Keratinocyte (primary cell): ENCODE results near the gene PPARGC1A. TPM values are rescaled to one million over a fixed set of nuclear protein-coding genes. Genes with fewer than 3 reads are reported as not detected.

Experiments used
- DNase-seq: peaks from one replicate; pipeline ENCODE4 v3.0.0-alpha.2; 2011; ENCODE audit warnings: low read depth, missing footprints, low spot score
- FAIRE-seq: peaks from 2 replicates; lab custom pipeline; 2011; peaks lifted over from hg19 to GRCh38; lab: Jason Lieb, UNC
- H2AFZ ChIP-seq: 2 replicates; pipeline ENCODE4 v1.6.0; 2012; ENCODE audit warnings: low read length, control low read depth, inconsistent platforms; ENCODE audit not compliant: control insufficient read depth
- H3K27ac ChIP-seq: 2 replicates; pipeline ENCODE4 v1.5.1; 2011; ENCODE audit warnings: low read length; ENCODE audit not compliant: control insufficient read depth, insufficient read depth
- H3K27me3 ChIP-seq: 3 replicates; pipeline ENCODE4 v1.6.0; 2011; ENCODE audit warnings: low read length; ENCODE audit not compliant: control insufficient read depth, insufficient read depth; ENCODE audit errors: extremely low read depth
- H3K36me3 ChIP-seq, 2 experiments: 2 replicates in 1 of 2; 3 replicates in 1 of 2; pipeline ENCODE4 v1.5.1; 2011; ENCODE audit warnings: low read length in 2 of 2, mild to moderate bottlenecking in 1 of 2; ENCODE audit not compliant: control insufficient read depth in 2 of 2, insufficient read depth in 2 of 2; ENCODE audit errors: extremely low read depth in 1 of 2
- H3K4me1 ChIP-seq: 3 replicates; pipeline ENCODE4 v1.5.1; 2011; ENCODE audit warnings: low read length; ENCODE audit not compliant: control insufficient read depth, insufficient read depth; ENCODE audit errors: extremely low read depth
- H3K4me2 ChIP-seq: 3 replicates; pipeline ENCODE4 v1.6.0; 2011; ENCODE audit warnings: low read depth, low read length; ENCODE audit not compliant: control insufficient read depth, insufficient read depth; ENCODE audit errors: extremely low read depth
- H3K4me3 ChIP-seq, 3 experiments: fragments of 200-600 bp in 1 of 3; sonication (generic) in 1 of 3; 2 replicates in 2 of 3; 3 replicates in 1 of 3; pipeline ENCODE4 v1.5.1; 2011 to 2016; ENCODE audit warnings: low read length in 3 of 3, mild to moderate bottlenecking in 3 of 3, control low read depth in 2 of 3, inconsistent platforms in 1 of 3, low read depth in 1 of 3, mixed read lengths in 1 of 3, mixed run types in 1 of 3, moderate library complexity in 1 of 3; ENCODE audit not compliant: control insufficient read depth in 2 of 3, insufficient read depth in 2 of 3; ENCODE audit errors: extremely low read depth in 1 of 3
- H3K79me2 ChIP-seq: 2 replicates; pipeline ENCODE4 v1.6.0; 2012; ENCODE audit warnings: low read length; ENCODE audit not compliant: control insufficient read depth, insufficient read depth
- H3K9ac ChIP-seq: 3 replicates; pipeline ENCODE4 v1.6.0; 2011; ENCODE audit warnings: low read length; ENCODE audit not compliant: control insufficient read depth, insufficient read depth; ENCODE audit errors: extremely low read depth
- H3K9me1 ChIP-seq: 3 replicates; pipeline ENCODE4 v1.6.0; 2011; ENCODE audit warnings: low read length; ENCODE audit not compliant: control insufficient read depth, insufficient read depth; ENCODE audit errors: extremely low read depth
- H3K9me3 ChIP-seq: 2 replicates; pipeline ENCODE4 v1.5.1; 2012; ENCODE audit warnings: low read depth, low read length; ENCODE audit not compliant: control insufficient read depth
- H4K20me1 ChIP-seq: 3 replicates; pipeline ENCODE4 v1.6.0; 2011; ENCODE audit warnings: low read length; ENCODE audit not compliant: control insufficient read depth, insufficient read depth; ENCODE audit errors: extremely low read depth
- CTCF ChIP-seq, 3 experiments: IDR thresholded peaks in 1 of 3; conservative IDR thresholded peaks in 1 of 3; optimal IDR thresholded peaks in 1 of 3; 2 replicates in 2 of 3; 3 replicates in 1 of 3; pipeline versions ENCODE3 to v1.5.1; 2011; ENCODE audit warnings: low read length in 3 of 3, mild to moderate bottlenecking in 3 of 3, moderate library complexity in 2 of 3, control low read depth in 1 of 3, inconsistent platforms in 1 of 3; ENCODE audit not compliant: insufficient read depth in 2 of 3; ENCODE audit errors: extremely low read depth in 1 of 3
- EZH2 ChIP-seq: IDR thresholded peaks from one replicate; pipeline ENCODE4 v1.6.1; 2012; ENCODE audit warnings: inconsistent platforms, mild to moderate bottlenecking, low read length, moderate library complexity
- dilution Hi-C: fragments of 300-500 bp; cut with MboI; formaldehyde crosslinking; loops from one replicate; pipeline ENCODE4 v1.7.0; 2020; ENCODE audit warnings: low sequenced_read_pairs; ENCODE audit not compliant: extremely low pct_ligation_motif_present
- polyA plus RNA-seq, 5 experiments: library from polyadenylated mRNA; depleted of rRNA in 3 of 5; stranded (reverse) in 3 of 5; stranded (forward) in 1 of 5; unstranded in 1 of 5; fragments of >200 nt; gene quantifications; 1 replicate in 1 of 5; 2 replicates in 3 of 5; 3 replicates in 1 of 5; pipeline versions ENCODE4 v1.2.1 to v1.2.3, GENCODE V29; 2011 to 2012; ENCODE audit warnings: missing spikeins in 2 of 5, low read depth in 1 of 5, low replicate concordance in 1 of 5

PPARGC1A gene
- polyA plus RNA-seq, 1 donor (not counting 4 experiments of a cell fraction or from before 2014, with no cell fraction given), result 0.18 TPM

- H2AFZ ChIP-seq, result no peak overlapping the region
- no peak for FAIRE-seq
- no peak overlapping the region for H3K9ac ChIP-seq
- no peaks in the 10 kb centered on the region for H3K79me2 ChIP-seq
- dilution Hi-C loops, result no loop called here
- no peaks in the 10 kb centered on the region for H3K36me3 ChIP-seq
- H3K4me3 ChIP-seq, result no peak overlapping the region
- no peaks in the 10 kb centered on the region for H3K27me3 ChIP-seq
- H3K9me3 ChIP-seq, result no peaks in the 10 kb centered on the region
- no peak for TF ChIP-seq CTCF (optimal IDR thresholded peaks at IDR 0.05 in 1 of 3, IDR thresholded peaks at IDR 0.05 in 1 of 3, conservative IDR thresholded peaks at IDR 0.05 in 1 of 3; ENCODE audit: extremely low read depth in 1 of 3, insufficient read depth in 2 of 3, low read length in 3 of 3)
- TF ChIP-seq EZH2, result no peak
- no peaks in the 10 kb centered on the region for H3K4me1 ChIP-seq
- no peak overlapping the region for H3K4me2 ChIP-seq
- DNase-seq, result no peak
- H3K9me1 ChIP-seq, result no peaks in the 10 kb centered on the region
- H3K27ac ChIP-seq, result no peak overlapping the region
- H4K20me1 ChIP-seq, result no peaks in the 10 kb centered on the region
Measured at GRCh38 chr4:23788027-23788426, 101.8 kb downstream of the PPARGC1A start.

GRCh38 chr4:23782778-23783437 is 106.9 kb downstream of the PPARGC1A start:
- dilution Hi-C loops, result no loop called here
- no peaks in the 10 kb centered on the region for H3K9me3 ChIP-seq
- no peak overlapping the region for H3K9ac ChIP-seq
- H3K27ac ChIP-seq, result no peak overlapping the region
- H2AFZ ChIP-seq, result no peak overlapping the region
- TF ChIP-seq EZH2, result no peak
- TF ChIP-seq CTCF (optimal IDR thresholded peaks at IDR 0.05 in 1 of 3, IDR thresholded peaks at IDR 0.05 in 1 of 3, conservative IDR thresholded peaks at IDR 0.05 in 1 of 3; ENCODE audit: extremely low read depth in 1 of 3, insufficient read depth in 2 of 3, low read length in 3 of 3), result no peak
- no peaks in the 10 kb centered on the region for H3K9me1 ChIP-seq
- no peaks in the 10 kb centered on the region for H3K36me3 ChIP-seq
- no peaks in the 10 kb centered on the region for H3K4me1 ChIP-seq
- DNase-seq (no peak), FAIRE-seq (no peak)
- no peaks in the 10 kb centered on the region for H3K27me3 ChIP-seq
- no peak overlapping the region for H3K4me3 ChIP-seq
- H3K4me2 ChIP-seq, result no peak overlapping the region
- H3K79me2 ChIP-seq, result no peaks in the 10 kb centered on the region
- no peaks in the 10 kb centered on the region for H4K20me1 ChIP-seq
